Right lobe of liver (tissue), 4 donors: Measurements from ENCODE around the gene PSEN1.

ENCODE experiments used
- POLR2A ChIP-seq: fragments of 450-650 bp; IDR thresholded peaks from one replicate; pipeline ENCODE4 v1.6.1; 2017; ENCODE audit warnings: antibody characterized with exemption, mild to moderate bottlenecking
- TF ChIP-seq, protein P1 (sequence below), 4 donors: fragments of 200-600 bp in 3 of 4; fragments of 450-650 bp in 1 of 4; IDR thresholded peaks; one replicate each; pipeline versions ENCODE4 v1.5.1 to v1.8.0; 2016 to 2022; ENCODE audit warnings: antibody characterized with exemption in 4 of 4, mild to moderate bottlenecking in 2 of 4
- donor health status: DM: no; HTN: no; CAD: no.
- donor health status: DM: no; HTN: no; CAD: no.
- donor health status: DM: no; HTN: yes; CAD: no.

DNA sequence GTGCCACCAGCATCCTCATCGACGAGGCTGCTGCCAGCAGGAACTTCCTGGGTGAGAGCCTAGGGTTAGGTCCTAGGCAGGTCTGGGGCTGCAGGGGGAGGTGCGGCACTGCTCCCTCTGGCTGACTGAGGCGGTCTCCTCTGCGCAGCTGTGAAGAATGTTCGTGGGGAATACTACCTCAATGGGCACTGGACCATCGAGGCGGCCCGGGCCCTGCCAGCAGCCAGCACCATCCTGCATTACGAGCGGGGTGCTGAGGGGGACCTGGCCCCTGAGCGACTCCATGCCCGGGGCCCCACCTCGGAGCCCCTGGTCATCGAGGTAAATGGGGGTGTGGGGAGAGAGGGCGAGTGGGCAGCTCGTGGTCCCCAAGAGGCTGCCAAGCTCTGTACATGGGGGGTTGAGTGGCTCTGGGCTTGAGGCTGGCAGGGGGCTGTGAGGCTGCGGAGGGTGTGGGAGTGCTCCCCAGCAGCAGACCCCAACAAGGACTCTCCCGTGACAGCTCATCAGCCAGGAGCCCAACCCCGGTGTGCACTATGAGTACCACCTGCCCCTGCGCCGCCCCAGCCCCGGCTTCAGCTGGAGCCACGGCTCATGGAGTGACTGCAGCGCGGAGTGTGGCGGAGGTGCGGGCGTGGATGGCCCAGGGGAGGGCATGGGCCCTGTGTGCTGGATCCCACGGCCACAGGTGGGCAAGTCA is 115.4 kb downstream of the PSEN1 start:
- TF ChIP-seq, protein P1, sequence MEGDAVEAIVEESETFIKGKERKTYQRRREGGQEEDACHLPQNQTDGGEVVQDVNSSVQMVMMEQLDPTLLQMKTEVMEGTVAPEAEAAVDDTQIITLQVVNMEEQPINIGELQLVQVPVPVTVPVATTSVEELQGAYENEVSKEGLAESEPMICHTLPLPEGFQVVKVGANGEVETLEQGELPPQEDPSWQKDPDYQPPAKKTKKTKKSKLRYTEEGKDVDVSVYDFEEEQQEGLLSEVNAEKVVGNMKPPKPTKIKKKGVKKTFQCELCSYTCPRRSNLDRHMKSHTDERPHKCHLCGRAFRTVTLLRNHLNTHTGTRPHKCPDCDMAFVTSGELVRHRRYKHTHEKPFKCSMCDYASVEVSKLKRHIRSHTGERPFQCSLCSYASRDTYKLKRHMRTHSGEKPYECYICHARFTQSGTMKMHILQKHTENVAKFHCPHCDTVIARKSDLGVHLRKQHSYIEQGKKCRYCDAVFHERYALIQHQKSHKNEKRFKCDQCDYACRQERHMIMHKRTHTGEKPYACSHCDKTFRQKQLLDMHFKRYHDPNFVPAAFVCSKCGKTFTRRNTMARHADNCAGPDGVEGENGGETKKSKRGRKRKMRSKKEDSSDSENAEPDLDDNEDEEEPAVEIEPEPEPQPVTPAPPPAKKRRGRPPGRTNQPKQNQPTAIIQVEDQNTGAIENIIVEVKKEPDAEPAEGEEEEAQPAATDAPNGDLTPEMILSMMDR (IDR thresholded peaks at IDR 0.05), result no peak
- no peak for TF ChIP-seq POLR2A
